Measurements from ENCODE around the gene RPL7L1. TPM values are rescaled to one million over a fixed set of nuclear protein-coding genes. Genes with fewer than 3 reads are reported as not detected.
A peak's percentile ranks its signal among the peaks of the same experiment; 100 is the strongest.
"Not testable (repeated sequence)": the region's sequence is repeated elsewhere in the genome, so short reads cannot be mapped to it uniquely, and the experiment has no call there.

RPL7L1 gene
- total RNA-seq = 127 and 158 TPM in 2 replicates

GRCh38 chr6:42879372-42880239, at the start of gene RPL7L1:
Gene RPL7L1, plus strand, starts transcription at chr6:42879616. Its CDS starts 295 bp downstream, at chr6:42879911.
- peak; percentile 78 for DNase-seq (ENCODE audit: low read depth, low spot score)

GRCh38 chr6:42831237-42831636, 48.2 kb upstream of the RPL7L1 start:
- no peak for DNase-seq (ENCODE audit: low read depth, low spot score)

DNA sequence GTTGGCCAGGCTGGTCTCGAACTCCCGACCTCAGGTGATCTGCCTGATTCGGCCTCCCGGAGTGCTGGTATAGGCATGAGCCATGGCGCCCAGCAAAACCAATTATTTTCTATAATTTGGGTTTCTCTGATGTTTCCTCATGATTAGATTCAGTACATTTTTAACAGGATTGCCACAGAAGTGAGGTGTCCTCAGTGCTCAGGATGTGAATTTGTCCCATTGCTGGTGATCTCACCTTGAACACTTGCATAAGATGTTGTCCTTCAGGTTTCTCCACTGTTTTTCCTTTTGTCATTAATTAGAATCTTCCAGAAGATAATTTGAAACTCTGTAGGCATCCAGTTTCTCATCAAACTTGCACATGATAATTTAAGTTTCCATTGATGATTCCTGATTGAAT, 45.4 kb upstream of the RPL7L1 start:
- no peak for DNase-seq (ENCODE audit: low read depth, low spot score)

GRCh38 chr6:42841844-42842584, 37.4 kb upstream of the RPL7L1 start:
- no peak for DNase-seq (ENCODE audit: low read depth, low spot score)

- no peak for DNase-seq (ENCODE audit: low read depth, low spot score)
Observed at GRCh38 chr6:42845327-42845694, 34.1 kb upstream of the RPL7L1 start.

GRCh38 chr6:42846505-42846904, 32.9 kb upstream of the RPL7L1 start:
- no peak for DNase-seq (ENCODE audit: low read depth, low spot score)

DNA sequence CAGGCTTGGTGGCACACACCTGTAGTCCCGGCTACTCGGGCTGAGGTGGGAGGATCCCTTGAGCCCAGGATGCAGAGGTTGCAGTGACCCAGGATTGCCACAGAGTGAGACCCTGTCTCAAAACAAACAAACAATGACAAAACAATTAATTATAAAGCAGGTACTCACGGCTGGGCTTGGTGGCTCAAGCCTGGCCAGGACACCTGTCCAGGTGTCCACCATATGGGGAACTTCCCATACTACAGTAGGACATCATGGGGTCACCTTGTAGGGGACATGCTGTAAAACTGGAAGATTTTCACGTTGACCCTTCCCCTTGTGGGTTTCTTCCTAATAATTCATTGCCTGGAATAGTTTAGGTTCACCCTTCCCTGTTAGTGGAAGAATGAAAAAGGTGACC, 30.7 kb upstream of the RPL7L1 start:
- DNase-seq (ENCODE audit: low read depth, low spot score) = no peak

DNA sequence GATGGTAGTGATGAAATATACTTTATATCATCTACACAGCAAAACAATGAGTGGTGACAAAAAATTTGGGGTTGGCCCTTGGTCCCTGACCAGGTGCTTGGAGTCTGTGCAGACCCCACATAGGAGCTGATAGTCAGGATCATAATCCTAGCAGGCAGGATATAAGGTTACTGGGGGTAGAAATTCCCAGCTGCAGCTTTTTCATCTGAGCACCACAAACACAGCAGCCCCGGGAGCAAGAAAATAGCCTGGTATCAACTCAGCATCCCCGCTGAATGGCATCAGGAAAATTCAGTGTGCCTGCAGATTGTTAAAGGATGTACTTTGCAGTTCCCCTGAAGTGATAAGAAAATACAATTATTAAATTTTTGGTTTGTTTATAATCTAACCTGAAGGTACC, 27.8 kb upstream of the RPL7L1 start:
- no peak for DNase-seq (ENCODE audit: low read depth, low spot score)

- no peak for DNase-seq (ENCODE audit: low read depth, low spot score)
Observed at GRCh38 chr6:42860036-42860435, 19.4 kb upstream of the RPL7L1 start.

DNA sequence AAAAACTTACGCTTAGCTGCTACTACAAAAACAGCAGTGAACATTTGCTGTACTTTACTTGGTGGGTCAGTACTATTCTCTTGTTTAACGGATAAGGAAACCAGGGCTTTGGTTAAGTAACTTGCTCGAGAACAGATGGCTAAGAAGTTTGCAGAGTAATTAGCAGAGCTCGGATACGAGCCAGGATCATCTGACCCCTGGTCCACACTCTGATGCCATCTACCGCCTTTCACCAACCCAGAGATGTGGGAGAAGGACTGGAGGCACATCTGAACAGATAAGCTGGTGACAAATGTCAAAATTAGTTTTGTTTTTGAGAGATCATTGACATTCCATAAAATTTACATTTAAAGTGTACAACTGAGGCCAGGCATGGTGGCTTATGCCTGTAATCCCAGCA, 18.9 kb upstream of the RPL7L1 start:
- no peak for DNase-seq (ENCODE audit: low read depth, low spot score)

DNA sequence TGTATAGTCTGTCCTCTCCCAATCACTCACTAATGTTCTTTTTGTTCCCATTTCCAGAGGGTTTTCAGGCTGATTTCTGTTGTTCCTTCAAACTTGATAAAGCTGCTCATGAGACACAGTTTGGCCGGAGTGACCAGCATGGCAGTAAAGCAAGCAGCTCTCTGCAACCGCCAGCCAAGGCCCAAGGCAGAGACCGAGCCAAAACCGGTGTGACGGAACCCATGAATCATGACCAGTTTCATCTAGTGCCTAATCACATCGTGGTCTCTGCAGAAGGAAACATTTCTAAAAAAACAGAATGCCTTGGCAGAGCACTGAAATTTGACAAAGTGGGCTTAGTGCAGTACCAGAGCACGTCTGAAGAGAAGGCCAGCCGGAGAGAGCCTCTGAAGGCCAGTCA, 14.8 kb upstream of the RPL7L1 start:
- DNase-seq (ENCODE audit: low read depth, low spot score) = no peak

DNA sequence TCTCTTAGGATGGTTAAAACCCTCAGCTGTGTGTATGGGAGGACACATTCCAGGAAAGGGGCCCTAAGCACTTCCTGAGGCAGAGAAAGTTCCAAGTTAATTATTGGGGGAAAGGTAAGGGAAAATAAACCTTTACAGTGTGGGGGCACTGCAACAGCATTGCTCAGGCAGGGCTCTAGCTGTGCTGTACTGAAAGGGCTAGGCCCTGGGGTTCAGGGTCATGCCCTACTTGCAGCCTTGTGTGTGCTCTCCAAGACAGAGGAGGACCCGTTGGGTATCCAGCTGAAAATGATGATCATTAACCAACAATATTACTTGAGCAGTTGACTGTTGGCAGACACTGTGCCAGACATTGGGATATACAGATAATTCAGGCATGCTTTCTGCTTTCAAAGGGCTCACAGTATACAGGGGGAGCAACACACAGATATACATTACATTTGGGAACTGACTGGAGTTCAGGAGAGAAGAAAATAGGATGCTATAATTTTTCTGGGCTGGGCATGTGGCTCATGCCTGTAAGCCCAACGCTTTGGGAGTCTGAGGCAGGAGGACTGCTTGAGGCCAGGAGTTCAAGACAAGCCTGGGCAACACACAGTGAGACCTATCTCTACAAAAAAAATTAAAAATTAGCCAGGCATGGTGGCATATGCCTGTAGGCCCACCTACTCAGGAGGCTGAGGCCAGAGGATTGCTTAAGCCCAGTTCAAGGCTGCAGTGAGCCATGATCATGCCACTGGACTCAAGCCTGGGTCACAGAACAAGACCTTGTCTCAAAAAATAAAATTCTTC, 9.1 kb upstream of the RPL7L1 start:
- no peak for DNase-seq (ENCODE audit: low read depth, low spot score)

DNA sequence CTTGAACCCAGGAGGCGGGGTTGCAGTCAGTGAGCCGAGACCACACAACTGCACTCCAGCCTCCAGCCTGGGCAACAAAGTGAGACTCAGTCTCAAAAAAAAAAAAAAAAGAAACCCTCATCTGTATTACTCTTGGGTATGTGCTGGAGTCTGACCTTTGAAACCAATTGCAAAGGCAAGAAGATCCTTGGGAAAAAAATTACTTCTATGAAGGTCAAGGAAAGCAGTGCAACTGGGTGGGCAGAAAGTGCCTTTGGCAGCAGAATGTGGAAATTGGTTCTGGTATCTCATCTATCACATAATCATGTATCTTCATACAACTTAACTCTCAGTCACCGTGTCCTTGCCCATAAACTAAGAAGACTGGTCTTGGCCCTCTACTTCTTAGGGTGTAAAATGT, 7.7 kb upstream of the RPL7L1 start:
- DNase-seq (ENCODE audit: low read depth, low spot score) = no peak

- DNase-seq (ENCODE audit: low read depth, low spot score) = no peak
Observed at GRCh38 chr6:42873313-42873712, 6.1 kb upstream of the RPL7L1 start.

GRCh38 chr6:42877695-42878094, 1.7 kb upstream of the RPL7L1 start:
- no peak for DNase-seq (ENCODE audit: low read depth, low spot score)

GRCh38 chr6:42880240-42880817, 913 bp downstream of the RPL7L1 start:
- not testable (repeated sequence) for DNase-seq (ENCODE audit: low read depth, low spot score)

- DNase-seq (ENCODE audit: low read depth, low spot score) = not testable (repeated sequence)
Observed at GRCh38 chr6:42880871-42881270, 1.5 kb downstream of the RPL7L1 start.

DNA sequence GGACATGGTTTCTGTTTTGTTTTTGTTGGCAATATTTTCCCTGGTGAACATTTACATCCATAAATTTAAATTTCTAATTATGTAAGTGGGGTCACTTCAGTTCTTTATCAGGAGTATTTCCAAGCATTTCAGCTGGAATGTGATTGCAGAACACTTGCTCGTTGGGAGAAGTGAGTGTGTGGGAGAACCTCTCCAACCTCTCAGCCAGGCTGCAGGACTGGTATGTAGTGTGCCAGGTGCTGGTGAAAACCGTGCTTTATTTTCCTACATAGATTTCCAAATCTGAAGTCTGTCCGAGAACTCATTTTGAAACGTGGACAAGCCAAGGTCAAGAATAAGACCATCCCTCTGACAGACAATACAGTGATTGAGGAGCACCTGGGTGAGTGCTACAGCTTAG, 6.3 kb downstream of the RPL7L1 start:
- no peak for DNase-seq (ENCODE audit: low read depth, low spot score)

DNA sequence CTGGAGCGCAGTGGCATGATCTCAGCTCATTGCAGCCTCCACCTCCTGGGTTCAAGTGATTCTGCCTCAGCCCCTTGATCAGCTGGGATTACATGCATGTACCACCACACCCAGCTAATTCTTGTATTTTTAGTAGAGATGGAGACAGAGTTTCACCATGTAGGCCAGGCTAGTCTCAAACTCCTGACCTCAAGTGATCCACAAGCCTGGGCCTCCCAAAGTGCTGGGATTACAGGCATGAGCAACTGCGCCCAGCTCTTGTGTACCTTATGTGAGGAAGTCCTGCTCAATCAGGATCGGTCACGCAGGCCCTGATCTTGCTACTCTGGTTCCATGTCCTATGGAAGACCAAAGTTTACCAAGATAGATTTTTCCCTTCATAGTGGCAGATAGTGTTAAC, 8.8 kb downstream of the RPL7L1 start:
- not testable (repeated sequence) for DNase-seq (ENCODE audit: low read depth, low spot score)

GRCh38 chr6:42889815-42890214, 10.4 kb downstream of the RPL7L1 start:
- DNase-seq (ENCODE audit: low read depth, low spot score) = no peak

Measured in pulmonary artery endothelial cell (primary cell).